ENCODE data around the gene VAV2. TPM values are rescaled to one million over a fixed set of nuclear protein-coding genes. Genes with fewer than 3 reads are reported as not detected.
"Not testable (repeated sequence)": the region's sequence is repeated elsewhere in the genome, so short reads cannot be mapped to it uniquely, and the experiment has no call there.

The VAV2 gene
- total and polyA plus RNA-seq, 2 donors: 5.4 to 9.8 TPM

GRCh38 chr9:133754187-133754586 is 237.9 kb downstream of the VAV2 start:
- H3K4me3 ChIP-seq (ENCODE audit: low read length in 2 of 2): no peak overlapping the region
- H3K4me1 ChIP-seq (ENCODE audit: control insufficient read depth in 2 of 2, insufficient read depth in 2 of 2, low read length in 2 of 2): peaks cover 0 to 5% of the 10 kb centered on the region in 2 donors
- H3K36me3 ChIP-seq (ENCODE audit: control insufficient read depth in 2 of 2, insufficient read depth in 2 of 2, low read length in 1 of 2): no peaks in the 10 kb centered on the region
- DNase-seq (ENCODE audit: low read depth in 6 of 9, low spot score in 9 of 9): no peak
- H3K9me3 ChIP-seq (ENCODE audit: control insufficient read depth in 2 of 2, insufficient read depth in 1 of 2, low read length in 1 of 2): peaks cover 0 to 5% of the 10 kb centered on the region in 2 donors
- WGBS: 98% methylated on average over 6 of the region's 6 CpGs
- no peak overlapping the region for H3K27ac ChIP-seq (ENCODE audit: low read depth in 1 of 2, low read length in 1 of 2)
- H3K27me3 ChIP-seq (ENCODE audit: control insufficient read depth in 2 of 2, insufficient read depth in 1 of 2, low read length in 1 of 2): no peaks in the 10 kb centered on the region

- Histone ChIP-seq H3K27ac (ENCODE audit: low read depth in 1 of 2, low read length in 1 of 2) (no peak overlapping the region), H3K4me1 (ENCODE audit: control insufficient read depth in 2 of 2, insufficient read depth in 2 of 2, low read length in 2 of 2) (peaks cover 0 to 5% of the 10 kb centered on the region in 2 donors), H3K9me3 (ENCODE audit: control insufficient read depth in 2 of 2, insufficient read depth in 1 of 2, low read length in 1 of 2) (peaks cover 0 to 5% of the 10 kb centered on the region in 2 donors), H3K4me3 (ENCODE audit: low read length in 2 of 2) (no peak overlapping the region), H3K36me3 (ENCODE audit: control insufficient read depth in 2 of 2, insufficient read depth in 2 of 2, low read length in 1 of 2) (no peaks in the 10 kb centered on the region), H3K27me3 (ENCODE audit: control insufficient read depth in 2 of 2, insufficient read depth in 1 of 2, low read length in 1 of 2) (no peaks in the 10 kb centered on the region)
- 77% methylated on average over 9 of the region's 9 CpGs for WGBS
- DNase-seq (ENCODE audit: low read depth in 6 of 9, low spot score in 9 of 9): no peak
These were observed 239.2 kb downstream of the VAV2 start for GRCh38 chr9:133752739-133753446.

- peaks cover 0 to 5% of the 10 kb centered on the region in 2 donors for H3K9me3 ChIP-seq (ENCODE audit: control insufficient read depth in 2 of 2, insufficient read depth in 1 of 2, low read length in 1 of 2)
- H3K4me1 ChIP-seq (ENCODE audit: control insufficient read depth in 2 of 2, insufficient read depth in 2 of 2, low read length in 2 of 2): peaks cover 0 to 5% of the 10 kb centered on the region in 2 donors
- 94% methylated on average over 9 of the region's 9 CpGs for WGBS
- no peaks in the 10 kb centered on the region for H3K27me3 ChIP-seq (ENCODE audit: control insufficient read depth in 2 of 2, insufficient read depth in 1 of 2, low read length in 1 of 2)
- no peak for DNase-seq (ENCODE audit: low read depth in 6 of 9, low spot score in 9 of 9)
- H3K27ac ChIP-seq (ENCODE audit: low read depth in 1 of 2, low read length in 1 of 2): no peak overlapping the region
- H3K4me3 ChIP-seq (ENCODE audit: low read length in 2 of 2): no peak overlapping the region
- H3K36me3 ChIP-seq (ENCODE audit: control insufficient read depth in 2 of 2, insufficient read depth in 2 of 2, low read length in 1 of 2): no peaks in the 10 kb centered on the region
These were observed 241.0 kb downstream of the VAV2 start for GRCh38 chr9:133750982-133751649.

GRCh38 chr9:133747309-133747708 is 244.8 kb downstream of the VAV2 start:
- no peak for DNase-seq (ENCODE audit: low read depth in 6 of 9, low spot score in 9 of 9)

GRCh38 chr9:133744528-133744927 is 247.6 kb downstream of the VAV2 start:
- WGBS: 96% methylated on average over 18 of the region's 31 CpGs
- H3K36me3 ChIP-seq (ENCODE audit: control insufficient read depth in 2 of 2, insufficient read depth in 2 of 2, low read length in 1 of 2); H3K4me1 ChIP-seq (ENCODE audit: control insufficient read depth in 2 of 2, insufficient read depth in 2 of 2, low read length in 2 of 2); H3K27ac ChIP-seq (ENCODE audit: low read depth in 1 of 2, low read length in 1 of 2); H3K9me3 ChIP-seq (ENCODE audit: control insufficient read depth in 2 of 2, insufficient read depth in 1 of 2, low read length in 1 of 2); DNase-seq (ENCODE audit: low read depth in 6 of 9, low spot score in 9 of 9); H3K27me3 ChIP-seq (ENCODE audit: control insufficient read depth in 2 of 2, insufficient read depth in 1 of 2, low read length in 1 of 2); H3K4me3 ChIP-seq (ENCODE audit: low read length in 2 of 2): not testable (repeated sequence)

More at GRCh38 chr9:133747309-133747708, 244.8 kb downstream of the VAV2 start:
- Histone ChIP-seq H3K27ac (ENCODE audit: low read depth in 1 of 2, low read length in 1 of 2) (no peak overlapping the region), H3K36me3 (ENCODE audit: control insufficient read depth in 2 of 2, insufficient read depth in 2 of 2, low read length in 1 of 2) (no peaks in the 10 kb centered on the region), H3K27me3 (ENCODE audit: control insufficient read depth in 2 of 2, insufficient read depth in 1 of 2, low read length in 1 of 2) (no peaks in the 10 kb centered on the region), H3K4me1 (ENCODE audit: control insufficient read depth in 2 of 2, insufficient read depth in 2 of 2, low read length in 2 of 2) (peaks cover 0 to 2% of the 10 kb centered on the region in 2 donors), H3K4me3 (ENCODE audit: low read length in 2 of 2) (no peak overlapping the region), H3K9me3 (ENCODE audit: control insufficient read depth in 2 of 2, insufficient read depth in 1 of 2, low read length in 1 of 2) (no peaks in the 10 kb centered on the region)

GRCh38 chr9:133742849-133743444 is 249.2 kb downstream of the VAV2 start:
- Histone ChIP-seq H3K9me3 (ENCODE audit: control insufficient read depth in 2 of 2, insufficient read depth in 1 of 2, low read length in 1 of 2) (no peaks in the 10 kb centered on the region), H3K27ac (ENCODE audit: low read depth in 1 of 2, low read length in 1 of 2) (no peak overlapping the region), H3K4me1 (ENCODE audit: control insufficient read depth in 2 of 2, insufficient read depth in 2 of 2, low read length in 2 of 2) (peaks cover 5 to 9% of the 10 kb centered on the region in 2 donors), H3K27me3 (ENCODE audit: control insufficient read depth in 2 of 2, insufficient read depth in 1 of 2, low read length in 1 of 2) (peaks cover 0 to 3% of the 10 kb centered on the region in 2 donors), H3K4me3 (ENCODE audit: low read length in 2 of 2) (no peak overlapping the region), H3K36me3 (ENCODE audit: control insufficient read depth in 2 of 2, insufficient read depth in 2 of 2, low read length in 1 of 2) (no peaks in the 10 kb centered on the region)
- DNase-seq (ENCODE audit: low read depth in 6 of 9, low spot score in 9 of 9): peak in 8 of 9 donors; percentile 28 to 80 (median 60)
- WGBS: 25% methylated on average over 8 of the region's 8 CpGs

GRCh38 chr9:133742251-133742650 is 249.9 kb downstream of the VAV2 start:
- Histone ChIP-seq H3K4me3 (ENCODE audit: low read length in 2 of 2) (no peak overlapping the region), H3K27me3 (ENCODE audit: control insufficient read depth in 2 of 2, insufficient read depth in 1 of 2, low read length in 1 of 2) (peaks cover 0 to 3% of the 10 kb centered on the region in 2 donors), H3K9me3 (ENCODE audit: control insufficient read depth in 2 of 2, insufficient read depth in 1 of 2, low read length in 1 of 2) (no peaks in the 10 kb centered on the region), H3K4me1 (ENCODE audit: control insufficient read depth in 2 of 2, insufficient read depth in 2 of 2, low read length in 2 of 2) (peaks cover 5 to 15% of the 10 kb centered on the region in 2 donors), H3K36me3 (ENCODE audit: control insufficient read depth in 2 of 2, insufficient read depth in 2 of 2, low read length in 1 of 2) (no peaks in the 10 kb centered on the region), H3K27ac (ENCODE audit: low read depth in 1 of 2, low read length in 1 of 2) (no peak overlapping the region)
- DNase-seq (ENCODE audit: low read depth in 6 of 9, low spot score in 9 of 9): no peak
- 89% methylated on average over 7 of the region's 7 CpGs for WGBS

- Histone ChIP-seq H3K27ac (ENCODE audit: low read depth in 1 of 2, low read length in 1 of 2) (no peak overlapping the region), H3K36me3 (ENCODE audit: control insufficient read depth in 2 of 2, insufficient read depth in 2 of 2, low read length in 1 of 2) (no peaks in the 10 kb centered on the region), H3K4me1 (ENCODE audit: control insufficient read depth in 2 of 2, insufficient read depth in 2 of 2, low read length in 2 of 2) (peaks cover 5 to 21% of the 10 kb centered on the region in 2 donors), H3K27me3 (ENCODE audit: control insufficient read depth in 2 of 2, insufficient read depth in 1 of 2, low read length in 1 of 2) (peaks cover 0 to 6% of the 10 kb centered on the region in 2 donors), H3K9me3 (ENCODE audit: control insufficient read depth in 2 of 2, insufficient read depth in 1 of 2, low read length in 1 of 2) (no peaks in the 10 kb centered on the region), H3K4me3 (ENCODE audit: low read length in 2 of 2) (no peak overlapping the region)
- no peak for DNase-seq (ENCODE audit: low read depth in 6 of 9, low spot score in 9 of 9)
- 92% methylated on average over 14 of the region's 14 CpGs for WGBS
These were observed 250.4 kb downstream of the VAV2 start for GRCh38 chr9:133741716-133742115.

GRCh38 chr9:133740911-133741310 is 251.2 kb downstream of the VAV2 start:
- Histone ChIP-seq H3K36me3 (ENCODE audit: control insufficient read depth in 2 of 2, insufficient read depth in 2 of 2, low read length in 1 of 2) (no peaks in the 10 kb centered on the region), H3K9me3 (ENCODE audit: control insufficient read depth in 2 of 2, insufficient read depth in 1 of 2, low read length in 1 of 2) (no peaks in the 10 kb centered on the region), H3K4me3 (ENCODE audit: low read length in 2 of 2) (no peak overlapping the region), H3K27me3 (ENCODE audit: control insufficient read depth in 2 of 2, insufficient read depth in 1 of 2, low read length in 1 of 2) (peaks cover 0 to 6% of the 10 kb centered on the region in 2 donors), H3K27ac (ENCODE audit: low read depth in 1 of 2, low read length in 1 of 2) (no peak overlapping the region), H3K4me1 (ENCODE audit: control insufficient read depth in 2 of 2, insufficient read depth in 2 of 2, low read length in 2 of 2) (peaks cover 5 to 21% of the 10 kb centered on the region in 2 donors)
- 96% methylated on average over 8 of the region's 8 CpGs for WGBS
- DNase-seq (ENCODE audit: low read depth in 6 of 9, low spot score in 9 of 9): no peak
